ENCODE measurements around the gene DCST1. TPM values are rescaled to one million over a fixed set of nuclear protein-coding genes. Genes with fewer than 3 reads are reported as not detected.

The DCST1 gene
- total RNA-seq, 4 donors from 2014 or later: not detected

GRCh38 chr1:155008015-155008941 is 25.3 kb upstream of the DCST1 start:
- TF ChIP-seq, protein P1, sequence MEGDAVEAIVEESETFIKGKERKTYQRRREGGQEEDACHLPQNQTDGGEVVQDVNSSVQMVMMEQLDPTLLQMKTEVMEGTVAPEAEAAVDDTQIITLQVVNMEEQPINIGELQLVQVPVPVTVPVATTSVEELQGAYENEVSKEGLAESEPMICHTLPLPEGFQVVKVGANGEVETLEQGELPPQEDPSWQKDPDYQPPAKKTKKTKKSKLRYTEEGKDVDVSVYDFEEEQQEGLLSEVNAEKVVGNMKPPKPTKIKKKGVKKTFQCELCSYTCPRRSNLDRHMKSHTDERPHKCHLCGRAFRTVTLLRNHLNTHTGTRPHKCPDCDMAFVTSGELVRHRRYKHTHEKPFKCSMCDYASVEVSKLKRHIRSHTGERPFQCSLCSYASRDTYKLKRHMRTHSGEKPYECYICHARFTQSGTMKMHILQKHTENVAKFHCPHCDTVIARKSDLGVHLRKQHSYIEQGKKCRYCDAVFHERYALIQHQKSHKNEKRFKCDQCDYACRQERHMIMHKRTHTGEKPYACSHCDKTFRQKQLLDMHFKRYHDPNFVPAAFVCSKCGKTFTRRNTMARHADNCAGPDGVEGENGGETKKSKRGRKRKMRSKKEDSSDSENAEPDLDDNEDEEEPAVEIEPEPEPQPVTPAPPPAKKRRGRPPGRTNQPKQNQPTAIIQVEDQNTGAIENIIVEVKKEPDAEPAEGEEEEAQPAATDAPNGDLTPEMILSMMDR (IDR thresholded peaks at IDR 0.05; ENCODE audit: low read depth): no peak

DNA sequence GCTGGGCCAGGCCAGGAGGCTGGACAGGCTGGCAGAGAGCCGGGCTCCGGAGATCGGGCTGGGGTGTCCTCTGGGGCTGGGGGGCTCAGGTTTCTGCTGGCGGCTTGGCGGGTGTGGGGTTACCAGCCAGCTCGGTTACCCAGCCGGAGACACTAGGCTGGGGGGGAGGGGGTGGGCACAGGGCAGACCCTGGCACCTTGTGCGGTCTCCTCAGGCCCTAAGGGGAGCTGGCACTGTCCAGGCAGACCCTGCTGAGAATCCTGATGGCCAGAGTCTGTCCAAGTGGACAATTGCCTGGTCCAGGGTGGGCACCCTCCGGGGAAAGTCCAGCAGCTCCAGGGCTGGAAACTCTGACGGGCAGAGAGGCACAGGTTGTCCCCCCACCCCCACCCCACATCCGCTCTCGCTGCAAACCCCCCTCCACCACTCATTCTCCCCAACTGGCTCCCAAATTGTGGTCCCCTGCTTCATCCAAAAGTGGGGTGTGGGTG is 24.4 kb upstream of the DCST1 start:
- TF ChIP-seq, protein P1 (IDR thresholded peaks at IDR 0.05; ENCODE audit: low read depth): no peak

GRCh38 chr1:155009742-155010141 is 23.9 kb upstream of the DCST1 start:
- TF ChIP-seq, protein P1 (IDR thresholded peaks at IDR 0.05; ENCODE audit: low read depth): no peak

DNA sequence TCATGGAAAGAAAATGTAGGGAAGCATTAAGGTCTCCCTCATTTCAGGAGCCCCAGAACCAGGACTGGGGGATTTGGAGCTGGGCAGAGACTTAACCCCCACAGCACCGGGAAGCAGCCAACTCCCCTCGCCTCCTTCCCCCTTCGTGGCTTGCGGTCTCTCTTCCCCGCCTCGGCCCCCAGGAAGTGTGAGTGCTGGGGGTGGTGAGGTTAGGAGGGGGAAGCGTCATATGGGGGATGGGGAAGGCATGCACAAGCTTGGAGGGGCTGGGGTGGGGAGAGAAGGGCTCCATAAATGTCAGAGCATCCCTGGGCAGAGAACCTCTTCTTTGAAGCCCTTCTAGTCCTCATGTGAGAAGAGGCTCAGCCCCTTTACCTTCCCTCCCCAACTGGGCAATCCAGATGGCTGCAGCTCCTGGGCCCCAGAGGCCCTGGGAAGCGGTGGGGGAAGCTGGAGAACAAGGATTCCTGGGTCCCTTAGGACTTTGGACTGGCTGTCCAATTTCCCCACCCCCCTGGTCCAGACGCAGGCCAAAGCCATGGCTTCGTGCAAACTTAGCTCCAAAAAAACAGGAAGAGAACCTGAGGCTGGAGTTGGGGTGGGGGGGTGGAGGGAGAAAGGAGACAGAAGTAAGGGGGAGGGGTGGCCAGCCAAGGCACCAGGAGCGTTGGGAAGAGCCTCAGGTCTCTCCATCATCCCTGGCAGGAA is 23.3 kb upstream of the DCST1 start:
- TF ChIP-seq, protein P1 (IDR thresholded peaks at IDR 0.05; ENCODE audit: low read depth): no peak

GRCh38 chr1:155011004-155011416 is 22.6 kb upstream of the DCST1 start:
- TF ChIP-seq, protein P1 (IDR thresholded peaks at IDR 0.05; ENCODE audit: low read depth): no peak

GRCh38 chr1:155011437-155012025 is 22.1 kb upstream of the DCST1 start:
- TF ChIP-seq, protein P1 (IDR thresholded peaks at IDR 0.05; ENCODE audit: low read depth): no peak

All from subcutaneous adipose tissue (tissue), 4 donors.